Coronary artery (tissue), 2 donors: Measurements from ENCODE around the gene DYSF.
"Not testable (repeated sequence)": the region's sequence is repeated elsewhere in the genome, so short reads cannot be mapped to it uniquely, and the experiment has no call there.

ENCODE experiments used
- DNase-seq: peaks from one replicate; pipeline ENCODE4 v3.0.0-alpha.2; 2017; ENCODE audit warnings: low spot score
- H3K27ac ChIP-seq, 2 donors: fragments of 200-600 bp; sonication (generic); one replicate each; pipeline ENCODE4 v1.5.1; 2016 to 2019
- H3K4me3 ChIP-seq: fragments of 200-600 bp; sonication (generic); 2 replicates; pipeline ENCODE4 v1.5.1; 2016; ENCODE audit warnings: mild to moderate bottlenecking, moderate library complexity
- CTCF ChIP-seq: fragments of 200-600 bp; sonication (generic); IDR thresholded peaks from one replicate; pipeline ENCODE4 v1.5.1; 2019; ENCODE audit warnings: antibody characterized with exemption

The DYSF gene

GRCh38 chr2:71647356-71647755 is 194.0 kb downstream of the DYSF start:
- TF ChIP-seq CTCF: no peak
- H3K4me3 ChIP-seq: no peak overlapping the region

GRCh38 chr2:71655498-71655897 is 202.1 kb downstream of the DYSF start:
- Histone ChIP-seq H3K4me3 (no peak overlapping the region), H3K27ac (no peak overlapping the region)
- DNase-seq: no peak
- TF ChIP-seq CTCF: no peak

More at GRCh38 chr2:71647356-71647755, 194.0 kb downstream of the DYSF start:
- no peak overlapping the region for H3K27ac ChIP-seq
- no peak for DNase-seq

GRCh38 chr2:71658256-71658655 is 204.9 kb downstream of the DYSF start:
- not testable (repeated sequence) for H3K4me3 ChIP-seq, H3K27ac ChIP-seq, DNase-seq

- Histone ChIP-seq H3K4me3 (no peak overlapping the region), H3K27ac (no peak overlapping the region)
- no peak for TF ChIP-seq CTCF
- no peak for DNase-seq
Observed at GRCh38 chr2:71658771-71659170, 205.4 kb downstream of the DYSF start.

- no peak for TF ChIP-seq CTCF
- H3K27ac ChIP-seq: no peak overlapping the region
- peak; percentile 57 for DNase-seq
- H3K4me3 ChIP-seq: no peak overlapping the region
Observed at GRCh38 chr2:71659868-71660518, 206.6 kb downstream of the DYSF start.

- Histone ChIP-seq H3K4me3 (no peak overlapping the region), H3K27ac (no peak overlapping the region)
- no peak for TF ChIP-seq CTCF
- peak; percentile 65 for DNase-seq
Observed at GRCh38 chr2:71661782-71662181, 208.4 kb downstream of the DYSF start.

- TF ChIP-seq CTCF: no peak
- Histone ChIP-seq H3K27ac (no peak overlapping the region), H3K4me3 (no peak overlapping the region)
- peak; percentile 64 for DNase-seq
Observed at GRCh38 chr2:71662665-71663394, 209.5 kb downstream of the DYSF start.
